Limb (tissue), 2 donors: ENCODE results near the gene AGAP5.
A peak's percentile ranks its signal among the peaks of the same experiment; 100 is the strongest.

Source experiments
- DNase-seq, 2 donors: peaks; one replicate each; pipeline ENCODE4 v3.0.0-alpha.2; 2016; ENCODE audit errors: extremely low spot score in 2 of 2

AGAP5 gene

GRCh38 chr10:73628405-73628804, 69.5 kb downstream of the AGAP5 start:
- DNase-seq, result no peak

- no peak for DNase-seq
These were observed 70.6 kb downstream of the AGAP5 start for GRCh38 chr10:73627300-73627699.

GRCh38 chr10:73625884-73626752, 71.8 kb downstream of the AGAP5 start:
- DNase-seq, result peak; percentile 95 to 98

- DNase-seq, result no peak
These were observed 72.7 kb downstream of the AGAP5 start for GRCh38 chr10:73625004-73625883.
